Amygdala (tissue), 56 donors: ENCODE measurements around the gene TMCC3.
"Not testable (repeated sequence)": the region's sequence is repeated elsewhere in the genome, so short reads cannot be mapped to it uniquely, and the experiment has no call there.

ENCODE experiments used
- DNase-seq, 56 donors: peaks; one replicate each; lab custom pipeline; 2025; lab: John Stamatoyannopoulos, UW

The TMCC3 gene

DNA sequence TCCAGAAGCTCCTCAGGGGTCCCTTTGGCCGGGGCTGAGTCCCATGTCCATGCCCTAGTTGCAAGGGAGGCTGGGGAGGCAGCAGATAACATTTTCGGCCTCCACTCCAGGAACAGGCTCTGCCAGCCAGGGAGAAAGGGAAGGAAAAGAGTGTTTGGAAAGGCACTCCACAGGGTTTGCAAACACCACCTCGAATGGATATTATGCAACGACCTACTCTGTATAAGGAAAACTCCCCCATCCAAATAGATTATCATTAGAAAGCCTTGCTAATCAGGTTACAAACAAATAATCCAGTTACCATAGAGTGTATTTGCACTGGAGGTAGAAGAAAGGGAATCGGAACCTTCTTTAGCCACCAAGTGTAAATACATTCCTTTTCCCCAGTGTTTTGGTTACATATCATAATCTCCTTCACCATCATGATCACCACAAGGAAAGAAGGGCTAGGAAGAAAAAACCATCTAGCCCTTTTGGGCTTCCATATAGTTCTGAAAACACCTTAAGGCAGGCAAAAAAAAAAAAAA, 40.4 kb downstream of the TMCC3 start:
- no peak for DNase-seq

DNA sequence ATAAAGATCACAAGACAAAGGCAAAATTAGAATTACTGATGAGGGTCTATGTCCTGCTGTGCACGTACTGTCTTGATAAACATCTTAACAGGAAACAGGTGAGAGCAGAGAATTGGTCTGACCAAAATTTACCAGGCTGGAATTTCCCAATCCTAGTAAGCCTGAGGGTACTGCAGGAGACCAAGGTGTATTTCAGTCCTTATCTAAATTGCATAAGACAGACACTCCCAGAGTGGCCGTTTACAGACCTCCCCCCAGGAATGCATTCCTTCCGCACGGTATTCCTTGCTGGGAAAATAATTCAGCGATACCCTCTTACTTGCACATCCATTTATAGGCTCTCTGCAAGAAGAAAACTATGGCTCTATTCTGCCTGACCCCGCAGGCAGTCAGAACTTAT, 43.5 kb downstream of the TMCC3 start:
- not testable (repeated sequence) for DNase-seq

DNA sequence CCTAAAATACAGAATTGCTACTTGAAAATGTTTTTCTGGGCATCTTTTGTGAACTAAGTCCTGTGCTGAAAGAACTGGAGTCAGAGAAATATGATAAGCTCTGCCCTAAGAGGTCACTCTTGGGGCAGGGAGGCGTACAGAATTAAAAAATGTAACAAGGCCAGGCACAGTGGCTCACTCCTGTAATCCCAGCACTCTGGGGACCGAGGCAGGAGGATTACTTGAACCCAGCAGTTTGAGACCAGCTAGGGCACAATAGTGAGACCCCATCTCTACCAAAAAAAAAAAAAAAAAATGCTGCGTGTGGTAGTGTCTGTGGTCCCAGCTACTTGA, 46.0 kb downstream of the TMCC3 start:
- DNase-seq = no peak

DNA sequence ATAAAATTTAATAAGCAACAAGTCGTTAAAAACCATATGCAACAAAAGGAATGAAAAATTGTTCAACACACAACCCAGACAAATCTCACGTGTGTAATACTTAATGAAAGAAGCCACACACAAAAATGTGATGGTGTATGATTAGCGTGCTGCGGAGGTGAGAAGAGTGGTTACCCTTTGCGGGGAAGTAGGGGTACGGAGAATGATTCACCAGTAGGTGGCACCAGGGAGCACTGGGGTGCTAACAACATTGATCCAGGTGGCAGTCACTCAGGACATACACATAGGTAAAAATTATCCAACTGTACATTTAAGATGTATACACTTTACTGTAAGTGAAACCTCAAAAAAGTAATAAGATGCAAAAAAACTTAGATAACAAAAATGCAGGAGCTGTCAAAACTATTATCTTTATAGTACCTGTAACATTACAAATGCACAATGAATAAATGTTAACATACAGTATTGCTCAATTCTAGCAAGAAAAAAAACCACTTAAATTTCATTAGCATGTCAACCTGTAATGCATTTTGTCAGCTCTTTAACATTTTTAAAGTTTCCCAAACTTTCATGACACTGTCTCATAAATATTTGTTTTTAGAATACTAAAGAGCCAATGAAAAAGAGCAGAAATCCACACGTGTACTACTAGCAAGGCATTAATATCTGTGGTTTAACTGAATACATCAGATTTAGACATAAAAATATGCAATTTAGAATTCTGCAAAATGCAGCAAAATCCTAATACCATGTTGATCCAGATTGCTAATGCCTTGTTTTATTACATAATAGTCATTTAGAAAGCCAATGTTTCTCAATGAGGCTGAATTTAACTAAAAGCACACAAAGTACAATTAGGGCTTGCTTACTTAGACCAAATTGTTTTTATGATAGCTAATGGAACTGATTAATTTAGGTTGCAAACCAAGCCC, 46.7 kb downstream of the TMCC3 start:
- DNase-seq = peak in 1 of 56 donors; percentile 4

DNA sequence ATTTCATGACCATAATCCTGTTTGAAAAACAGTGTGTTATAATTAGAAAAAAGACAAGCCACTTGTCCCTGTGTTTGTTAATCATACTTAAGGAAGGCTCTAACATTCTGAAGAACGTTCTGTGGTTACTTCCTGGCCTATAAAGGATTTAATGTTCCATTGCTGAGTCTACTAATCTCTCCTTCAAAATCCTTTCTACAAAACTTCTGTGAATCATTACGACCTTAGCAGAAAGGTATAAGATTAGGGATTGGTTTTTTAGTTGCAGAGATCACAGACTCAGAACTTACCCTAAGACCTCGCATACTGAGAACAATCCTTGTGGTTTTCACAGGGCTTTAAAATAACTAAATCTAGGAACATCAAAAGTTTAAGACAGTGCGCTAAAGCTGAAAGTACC, 48.3 kb downstream of the TMCC3 start:
- DNase-seq = no peak

DNA sequence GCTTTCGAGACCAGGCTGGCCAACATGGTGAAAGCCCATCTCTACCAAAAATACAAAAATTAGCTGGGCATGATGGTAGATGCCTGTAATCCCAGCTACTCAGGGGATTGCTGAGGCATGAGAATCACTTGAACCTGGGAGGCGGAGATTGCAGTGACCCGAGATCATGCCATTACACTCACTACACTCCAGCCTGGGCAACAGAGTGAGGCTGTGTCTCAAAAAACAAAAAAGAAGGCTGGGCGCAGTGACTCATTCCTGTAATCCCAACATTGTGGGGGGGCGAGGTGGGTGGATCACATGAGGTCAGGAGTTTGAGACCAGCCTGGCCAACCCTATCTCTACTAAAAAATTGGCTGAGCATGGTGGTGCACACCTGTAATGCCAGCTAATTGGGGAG, 49.0 kb downstream of the TMCC3 start:
- DNase-seq = not testable (repeated sequence)

DNA sequence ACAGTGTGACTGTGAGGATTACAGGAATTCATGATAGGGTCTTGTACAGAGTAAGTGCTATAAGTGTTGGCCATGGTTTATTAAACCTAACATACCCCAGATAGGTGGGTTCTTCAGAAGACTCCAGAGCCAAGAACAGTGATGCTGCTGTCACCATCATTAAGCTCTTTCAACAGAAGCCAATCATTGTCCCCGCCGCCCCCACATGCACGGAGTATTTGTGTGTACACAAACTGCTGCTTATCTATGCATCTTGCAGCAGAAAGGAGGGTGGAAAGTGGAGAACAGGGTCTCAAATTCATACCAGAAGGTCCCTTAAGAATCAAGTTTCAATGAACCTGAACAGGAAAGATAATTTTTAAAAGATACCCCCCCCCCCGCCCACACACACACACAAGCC, 51.2 kb downstream of the TMCC3 start:
- DNase-seq = peak in 2 of 56 donors; percentile 7 to 11

DNA sequence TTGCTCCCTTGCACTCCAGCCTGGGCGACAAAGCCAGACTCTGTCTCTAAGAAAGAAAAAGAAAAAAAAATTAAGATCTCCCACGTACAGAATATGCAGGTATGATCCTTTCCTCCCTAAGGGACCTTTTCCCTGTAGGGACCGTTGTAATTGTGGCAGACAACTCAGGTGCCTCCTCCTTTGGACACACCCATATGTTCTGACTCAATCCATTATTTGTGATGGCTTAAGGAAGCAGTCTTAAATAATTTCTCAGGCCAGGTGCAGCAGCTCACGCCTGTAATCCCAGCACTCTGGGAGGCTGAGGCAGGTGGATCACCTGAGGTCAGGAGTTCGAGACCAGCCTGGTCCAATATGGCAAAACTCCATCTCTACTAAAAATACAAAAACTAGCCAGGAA, 53.1 kb downstream of the TMCC3 start:
- no peak for DNase-seq

DNA sequence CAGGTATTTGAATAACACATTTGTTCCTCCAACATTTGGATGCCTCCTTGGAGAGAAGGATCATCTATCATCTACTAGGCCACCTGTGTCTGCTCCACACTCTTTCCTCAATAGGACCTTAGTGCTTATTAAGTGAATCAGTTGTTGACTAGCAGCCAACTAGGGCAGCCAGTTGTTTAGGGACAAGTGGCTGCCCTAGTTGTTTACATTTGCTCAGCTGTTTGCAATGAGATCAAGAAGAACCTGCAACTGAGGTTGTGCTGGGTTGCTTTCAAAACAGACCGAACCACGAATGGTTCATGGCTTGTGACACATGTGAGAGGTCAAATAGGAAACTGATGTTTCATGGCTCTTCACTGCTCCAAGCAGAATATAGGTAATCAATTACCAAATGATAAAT, 53.8 kb downstream of the TMCC3 start:
- peak in 1 of 56 donors; percentile 6 for DNase-seq

DNA sequence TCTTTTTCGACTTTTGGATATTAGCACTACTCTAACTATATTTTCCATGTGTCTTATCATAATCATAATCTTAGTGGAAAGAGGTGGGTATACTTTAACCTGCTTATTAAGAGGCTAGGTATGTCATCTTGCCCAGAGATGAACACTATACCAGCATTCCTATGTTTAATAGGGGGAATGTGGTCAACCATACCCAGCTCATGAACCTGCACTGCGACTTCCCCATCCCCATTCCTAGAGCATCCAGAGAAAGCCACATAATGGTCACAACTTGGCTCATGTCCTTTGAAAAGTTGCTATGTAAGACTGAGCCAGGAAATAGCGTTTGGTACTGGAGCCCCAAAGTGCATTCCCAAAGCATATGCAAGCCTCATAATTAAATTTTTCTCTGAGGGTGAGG, 55.2 kb downstream of the TMCC3 start:
- no peak for DNase-seq

DNA sequence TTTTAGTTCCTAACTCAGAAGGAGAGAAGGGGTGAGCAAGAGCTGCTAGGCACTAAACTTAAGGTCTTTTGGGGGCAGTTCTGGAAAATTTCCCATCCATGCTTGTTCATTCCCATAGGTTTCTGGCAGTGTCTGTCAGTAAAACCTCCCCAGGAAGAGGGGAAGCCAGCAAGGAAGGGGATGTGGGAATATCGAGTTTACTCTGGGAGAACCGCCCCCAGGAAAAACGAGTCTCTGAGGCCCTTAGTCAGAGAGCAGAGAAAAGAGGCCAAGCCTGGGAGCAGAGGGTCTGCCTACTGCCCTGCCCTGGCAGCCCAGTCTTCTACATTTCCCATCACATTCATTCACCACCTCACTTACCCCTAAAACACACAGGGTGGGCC, 55.9 kb downstream of the TMCC3 start:
- DNase-seq = no peak

DNA sequence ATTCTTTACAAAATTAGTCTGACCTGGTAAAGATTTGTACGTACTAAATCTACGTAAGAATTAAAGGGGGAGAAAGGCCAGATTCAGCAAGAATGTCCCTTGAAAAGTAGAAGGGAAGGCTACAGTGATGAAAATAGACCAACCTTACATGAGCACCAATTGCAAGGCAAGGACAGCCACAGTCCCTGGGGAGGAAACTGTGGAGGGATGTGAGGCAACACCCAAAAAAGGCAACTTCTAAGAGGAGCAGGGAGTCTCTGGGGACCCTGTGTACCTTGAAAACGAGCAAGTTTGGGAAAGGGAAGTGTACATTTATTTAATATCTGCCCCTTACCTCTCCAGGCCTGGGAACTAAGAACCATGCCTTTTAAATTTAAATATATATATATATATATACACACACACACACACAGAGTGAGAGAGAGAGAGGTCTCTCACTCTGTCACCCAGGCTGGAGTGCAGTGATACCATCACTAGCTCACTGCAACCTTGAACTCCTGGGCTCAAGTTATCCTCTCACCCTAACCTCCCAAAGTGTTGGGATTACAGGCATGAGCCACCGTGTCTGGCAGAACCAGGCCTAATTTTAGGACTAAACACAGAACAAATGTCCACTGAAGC, 56.4 kb downstream of the TMCC3 start:
- DNase-seq = no peak

DNA sequence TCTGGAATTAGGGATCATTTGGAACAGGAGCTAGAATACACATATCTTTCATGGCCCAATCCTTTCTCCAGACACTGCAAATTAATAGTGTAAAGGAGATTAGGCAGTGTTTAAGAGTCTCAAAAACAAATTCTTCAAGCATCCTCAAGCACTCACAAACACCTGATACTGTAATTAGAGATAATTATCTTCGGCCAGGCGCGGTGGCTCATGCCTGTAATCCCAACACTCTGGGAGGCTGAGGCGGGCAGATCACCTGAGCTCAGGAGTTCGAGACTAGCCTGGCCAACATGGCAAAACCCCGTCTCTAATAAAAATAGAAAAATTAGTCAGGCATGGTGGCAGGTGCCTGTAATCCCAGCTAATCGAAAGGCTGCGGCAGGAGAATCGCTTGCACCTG, 57.6 kb downstream of the TMCC3 start:
- not testable (repeated sequence) for DNase-seq

DNA sequence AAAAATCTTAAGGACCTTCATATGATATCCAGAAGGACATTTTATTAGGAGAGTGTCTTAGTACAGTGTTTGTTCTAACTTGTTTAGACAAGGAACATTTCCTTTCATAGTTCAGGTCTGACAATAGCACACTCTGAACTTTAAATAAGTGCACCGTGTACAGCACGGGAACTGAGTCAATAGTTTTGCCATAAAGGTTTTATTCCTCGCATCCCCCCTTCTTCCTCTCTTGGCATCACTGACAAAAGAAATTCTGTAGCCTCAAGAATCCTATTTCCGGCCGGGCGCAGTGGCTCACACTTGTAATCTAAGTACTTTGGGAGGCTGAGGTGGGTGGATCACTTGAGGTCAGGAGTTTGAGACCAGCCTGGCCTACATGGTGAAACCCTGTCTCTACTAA, 58.3 kb downstream of the TMCC3 start:
- DNase-seq = no peak

DNA sequence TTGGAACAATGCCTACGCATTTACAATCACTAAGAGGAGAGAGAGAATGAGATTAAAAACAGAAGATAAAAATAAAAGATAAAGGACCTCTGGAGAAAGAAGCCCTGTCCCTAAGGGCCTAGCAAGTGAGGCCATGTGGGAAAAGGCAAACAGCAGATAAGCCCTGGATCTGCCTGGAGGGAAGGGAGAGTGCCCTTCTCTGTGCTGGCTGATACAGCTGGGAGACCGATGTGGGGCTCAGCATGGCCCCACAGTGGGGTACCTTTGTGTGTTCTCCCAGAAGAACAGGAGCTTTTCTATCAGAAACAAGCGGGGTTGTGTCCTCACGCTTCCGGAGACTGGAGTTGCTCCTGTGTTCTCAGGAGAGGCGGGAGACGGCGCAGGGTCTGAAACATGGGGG, 59.9 kb downstream of the TMCC3 start:
- DNase-seq = no peak

DNA sequence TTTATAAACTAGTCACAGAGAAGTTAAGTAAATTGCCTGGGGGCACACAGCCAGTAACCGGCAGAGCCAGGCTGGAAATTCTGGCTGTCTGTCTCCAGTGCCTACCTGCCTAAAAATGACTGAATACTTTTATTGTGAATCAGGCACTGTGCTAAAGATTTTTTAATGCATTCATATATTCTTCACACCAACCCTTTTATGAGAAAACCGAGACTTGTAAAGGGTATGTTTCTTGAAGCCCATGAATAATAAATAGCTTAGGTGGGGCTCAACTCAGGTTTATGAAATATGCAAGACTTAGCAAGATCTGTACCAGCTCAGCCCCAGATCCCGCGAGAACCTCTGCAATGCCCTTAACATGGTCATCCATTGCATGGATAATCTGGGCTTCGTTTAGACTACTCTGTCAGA, 60.8 kb downstream of the TMCC3 start:
- DNase-seq = no peak

DNA sequence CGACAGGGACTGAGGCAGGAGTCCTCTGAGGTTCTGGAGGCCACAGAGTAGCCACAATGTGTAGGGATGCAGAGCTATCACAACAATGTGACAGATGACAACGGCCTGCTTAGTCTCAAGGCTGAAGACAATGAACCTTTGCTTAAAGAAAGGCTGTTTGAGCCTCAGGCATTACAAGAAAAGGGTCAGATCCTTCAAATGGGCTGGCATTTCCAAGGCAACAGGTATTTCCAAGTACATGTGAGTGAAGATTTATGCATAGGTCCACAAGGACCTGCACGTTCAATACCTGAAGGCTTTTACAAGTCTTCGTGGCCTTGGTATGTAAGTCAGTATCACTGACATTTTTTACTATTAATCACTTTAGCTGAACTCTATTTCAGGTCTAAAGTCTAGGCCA, 62.0 kb downstream of the TMCC3 start:
- no peak for DNase-seq

DNA sequence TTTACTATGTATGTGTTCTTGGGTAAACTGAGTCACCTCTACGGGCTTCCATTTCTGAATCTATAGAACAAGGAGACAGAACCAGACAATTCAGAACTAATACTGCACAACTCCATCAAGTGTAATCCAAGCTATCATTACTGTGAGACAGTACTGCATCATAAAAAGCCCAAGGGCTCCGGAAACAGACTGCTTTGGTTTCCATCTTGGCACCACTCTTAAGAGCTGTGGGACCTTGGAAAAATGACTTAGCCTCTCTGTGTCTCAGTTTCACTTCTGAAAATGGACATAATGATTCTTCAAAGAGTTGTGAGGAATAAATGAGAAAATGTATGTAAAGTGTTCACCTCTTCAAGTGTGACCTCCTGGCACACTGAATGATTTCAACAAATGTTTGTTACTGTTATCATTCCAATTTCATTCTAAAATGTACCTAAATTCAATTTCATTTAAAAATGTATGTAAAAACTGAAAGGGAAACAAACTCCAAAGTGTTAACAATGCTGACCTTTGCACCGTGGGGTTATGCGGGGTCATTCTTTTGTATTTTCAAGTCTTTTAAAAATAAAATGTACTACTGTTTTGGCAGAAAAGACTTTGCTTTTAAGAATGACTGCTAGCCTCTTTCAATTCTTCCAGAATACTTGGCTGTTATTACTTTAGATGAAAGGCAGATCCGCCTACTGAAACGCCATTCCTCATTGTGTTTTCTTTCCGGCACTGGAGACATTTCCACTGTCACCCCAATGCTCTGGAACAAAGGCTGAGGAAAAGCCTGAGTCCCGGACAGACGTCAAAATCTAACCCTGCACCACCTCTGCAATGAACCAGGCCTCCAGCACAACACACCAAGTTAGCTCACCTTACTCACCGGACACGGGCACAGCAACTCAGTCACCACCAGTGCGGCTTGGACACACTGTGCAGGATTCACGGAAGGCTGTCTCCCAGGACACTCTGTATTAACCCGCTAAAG, 62.8 kb downstream of the TMCC3 start:
- DNase-seq = peak in 1 of 56 donors; percentile 5

DNA sequence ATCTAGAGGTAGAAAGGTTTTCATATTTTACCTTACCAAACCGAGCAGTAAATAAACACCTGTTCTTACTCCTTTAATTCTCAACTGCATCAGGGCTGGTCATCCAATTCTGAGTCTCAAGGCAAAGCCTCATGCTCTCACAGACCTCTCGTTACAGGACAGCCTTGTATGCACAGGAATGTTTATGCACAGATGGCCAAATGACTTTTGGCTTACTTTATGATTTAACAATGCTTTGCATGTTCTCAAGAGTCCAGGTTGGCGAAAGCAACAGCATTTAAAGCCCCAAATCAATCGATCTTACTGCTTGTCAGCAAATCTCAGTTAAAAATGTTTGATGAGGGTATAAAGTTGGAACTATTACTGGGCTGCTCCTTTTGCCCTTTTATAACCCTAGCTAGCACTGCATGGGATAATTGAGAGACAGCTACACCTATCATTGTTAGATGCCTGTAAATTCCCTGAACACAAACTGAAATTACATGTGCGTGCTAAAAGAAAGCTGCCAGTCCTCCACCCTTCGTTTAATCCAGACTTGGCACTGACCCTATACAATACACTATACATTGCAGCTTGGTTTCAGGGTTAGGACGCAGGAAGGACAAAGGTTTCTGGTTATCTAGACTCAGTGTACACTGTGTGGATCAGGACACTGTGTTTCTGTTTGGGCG, 63.6 kb downstream of the TMCC3 start:
- DNase-seq = no peak

DNA sequence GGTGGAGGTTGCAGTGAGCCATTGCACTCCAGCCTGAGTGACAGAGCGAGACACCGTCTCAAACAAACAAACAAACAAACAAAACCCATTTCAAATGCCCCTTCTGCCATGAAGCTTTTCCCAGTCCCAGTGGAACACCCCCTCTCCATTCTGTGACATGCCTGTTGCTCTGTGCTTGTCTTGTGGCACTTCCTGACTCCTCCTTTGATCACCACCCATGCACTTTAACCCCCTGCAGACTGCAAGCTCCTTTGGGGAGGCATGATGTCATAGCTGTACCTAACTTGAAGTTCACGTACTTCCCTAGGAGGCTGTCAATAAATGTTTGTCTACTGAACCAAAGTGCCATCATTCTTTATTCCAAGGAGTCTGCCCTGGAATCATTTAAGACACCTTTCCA, 64.7 kb downstream of the TMCC3 start:
- no peak for DNase-seq
